Measurements from ENCODE around the gene TEX19. TPM values are rescaled to one million over a fixed set of nuclear protein-coding genes. Genes with fewer than 3 reads are reported as not detected.
A peak's percentile ranks its signal among the peaks of the same experiment; 100 is the strongest.

TEX19 gene
- total and polyA plus RNA-seq, 9 of the 15 experiments (the other 6 are each of a cell fraction or from before 2014, with no cell fraction given): 0.10 to 4.9 (median 1.9) TPM

GRCh38 chr17:82344175-82344907, 14.7 kb upstream of the TEX19 start (continued):
- TF ChIP-seq ZNF592 (IDR thresholded peaks at IDR 0.05) (peak; percentile 75; the same call in 1 of the 2 replicates), NFRKB (IDR thresholded peaks at IDR 0.05; ENCODE audit: low read depth) (peak; percentile 32), ZBTB9 (CRISPR knock-in tag; IDR thresholded peaks at IDR 0.05) (peak; percentile 70; the same call in 1 of the 2 replicates), NR2C1 (IDR thresholded peaks at IDR 0.05) (no peak; the same call in 1 of the 2 replicates), NR2C1 (tag; IDR thresholded peaks at IDR 0.05) (0 out of 2 replicates have a peak, but pooled peaks have one; percentile 7), MECOM (CRISPR knock-in tag; IDR thresholded peaks at IDR 0.05) (no peak), POLR3A (IDR thresholded peaks at IDR 0.05; ENCODE audit: borderline replicate concordance, extremely low read depth, insufficient read depth, insufficient read length) (no peak), PCBP2 (IDR thresholded peaks at IDR 0.05; ENCODE audit: low read depth, low read length, poor library complexity, severe bottlenecking) (no peak), ZC3H11A (IDR thresholded peaks at IDR 0.05; ENCODE audit: low read depth, low read length) (no peak), SIX5 (IDR thresholded peaks at IDR 0.05; ENCODE audit: borderline replicate concordance in 1 of 2, insufficient read depth in 1 of 2, low read depth in 1 of 2, low read length in 2 of 2) (no peak), RBFOX2 (IDR thresholded peaks at IDR 0.05; ENCODE audit: low read depth, low read length) (peak; percentile 39; the same call in 1 of the 2 replicates), MBD2 (IDR thresholded peaks at IDR 0.05; ENCODE audit: borderline replicate concordance, low read depth) (no peak), BRCA1 (IDR thresholded peaks at IDR 0.05) (no peak), BRCA1 (CRISPR knock-in tag; IDR thresholded peaks at IDR 0.05) (0 out of 2 replicates have a peak, but pooled peaks have one; percentile 50), FOXP4 (CRISPR knock-in tag; IDR thresholded peaks at IDR 0.05; ENCODE audit: borderline replicate concordance) (0 out of 2 replicates have a peak, but pooled peaks have one; percentile 20), ZNF740 (CRISPR knock-in tag; IDR thresholded peaks at IDR 0.05) (peak; percentile 16), ZNF740 (tag; IDR thresholded peaks at IDR 0.05) (no peak), SNAPC5 (CRISPR knock-in tag; IDR thresholded peaks at IDR 0.05) (no peak), ZNF146 (CRISPR knock-in tag; IDR thresholded peaks at IDR 0.05; ENCODE audit: unreplicated experiment) (no peak)
